Panc1 (cell line): ENCODE data around the gene SLC66A3.

Source experiments
- POLR2AphosphoS5 ChIP-seq: IDR thresholded peaks from 2 replicates; pipeline ENCODE4 v1.6.1; 2012; ENCODE audit warnings: mild to moderate bottlenecking, low read depth, low read length, moderate library complexity
- REST ChIP-seq, 2 experiments: IDR thresholded peaks; 2 replicates each; pipeline ENCODE4 v1.6.1; 2011 to 2012; ENCODE audit warnings: low read depth in 2 of 2, control low read depth in 1 of 2, low read length in 1 of 2, mild to moderate bottlenecking in 1 of 2, moderate library complexity in 1 of 2; ENCODE audit not compliant: insufficient read depth in 1 of 2
- TF ChIP-seq, protein P1 (sequence below): fragments of 450-650 bp; IDR thresholded peaks from 2 replicates; pipeline ENCODE4 v1.5.1; 2017; ENCODE audit warnings: mild to moderate bottlenecking

DNA sequence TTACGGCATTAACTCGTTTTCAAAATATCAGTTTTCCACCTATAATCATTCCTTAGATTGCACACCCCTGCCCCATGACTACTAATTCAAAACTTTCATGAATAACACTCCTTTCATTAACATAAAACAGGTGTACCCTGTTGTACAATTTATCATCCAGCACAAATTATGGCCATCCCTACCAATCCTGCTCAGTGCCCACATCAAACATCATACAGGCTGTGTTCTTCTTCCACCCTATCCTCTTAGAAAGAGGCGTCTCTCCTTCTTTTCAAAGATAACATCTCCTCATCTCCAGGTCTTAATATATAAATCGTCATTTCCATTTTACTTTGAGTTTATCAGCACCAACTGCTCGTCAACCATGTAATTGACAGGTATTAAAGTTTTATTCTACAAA, 67.6 kb downstream of the SLC66A3 start:
- TF ChIP-seq, protein P1, sequence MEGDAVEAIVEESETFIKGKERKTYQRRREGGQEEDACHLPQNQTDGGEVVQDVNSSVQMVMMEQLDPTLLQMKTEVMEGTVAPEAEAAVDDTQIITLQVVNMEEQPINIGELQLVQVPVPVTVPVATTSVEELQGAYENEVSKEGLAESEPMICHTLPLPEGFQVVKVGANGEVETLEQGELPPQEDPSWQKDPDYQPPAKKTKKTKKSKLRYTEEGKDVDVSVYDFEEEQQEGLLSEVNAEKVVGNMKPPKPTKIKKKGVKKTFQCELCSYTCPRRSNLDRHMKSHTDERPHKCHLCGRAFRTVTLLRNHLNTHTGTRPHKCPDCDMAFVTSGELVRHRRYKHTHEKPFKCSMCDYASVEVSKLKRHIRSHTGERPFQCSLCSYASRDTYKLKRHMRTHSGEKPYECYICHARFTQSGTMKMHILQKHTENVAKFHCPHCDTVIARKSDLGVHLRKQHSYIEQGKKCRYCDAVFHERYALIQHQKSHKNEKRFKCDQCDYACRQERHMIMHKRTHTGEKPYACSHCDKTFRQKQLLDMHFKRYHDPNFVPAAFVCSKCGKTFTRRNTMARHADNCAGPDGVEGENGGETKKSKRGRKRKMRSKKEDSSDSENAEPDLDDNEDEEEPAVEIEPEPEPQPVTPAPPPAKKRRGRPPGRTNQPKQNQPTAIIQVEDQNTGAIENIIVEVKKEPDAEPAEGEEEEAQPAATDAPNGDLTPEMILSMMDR: no peak
- TF ChIP-seq POLR2AphosphoS5: no peak
- no peak for TF ChIP-seq REST (IDR thresholded peaks at IDR 0.05; ENCODE audit: insufficient read depth in 1 of 2, low read depth in 2 of 2, low read length in 1 of 2)
